Ascending aorta (tissue), 2 donors: Measurements from ENCODE around the gene MCM9. TPM values are rescaled to one million over a fixed set of nuclear protein-coding genes. Genes with fewer than 3 reads are reported as not detected.

Experiments used
- DNase-seq, 2 donors: peaks; one replicate each; pipeline ENCODE4 v3.0.0-alpha.2; 2019; ENCODE audit warnings: low spot score in 2 of 2
- H3K27ac ChIP-seq, 2 donors: fragments of 200-600 bp; sonication (generic); one replicate each; pipeline ENCODE4 v1.5.1; 2016 to 2017; ENCODE audit warnings: mild to moderate bottlenecking in 1 of 2
- H3K27me3 ChIP-seq: fragments of 200-600 bp; sonication (generic); one replicate; pipeline ENCODE4 v1.5.1; 2017
- H3K36me3 ChIP-seq, 2 donors: fragments of 200-600 bp; sonication (generic); one replicate each; pipeline ENCODE4 v1.5.1; 2016
- H3K4me1 ChIP-seq, 2 donors: fragments of 200-600 bp; sonication (generic); one replicate each; pipeline ENCODE4 v1.5.1; 2016 to 2017; ENCODE audit warnings: mild to moderate bottlenecking in 1 of 2
- H3K4me3 ChIP-seq, 2 donors: fragments of 200-600 bp; sonication (generic); one replicate each; pipeline ENCODE4 v1.5.1; 2016 to 2017; ENCODE audit warnings: mild to moderate bottlenecking in 1 of 2
- H3K9me3 ChIP-seq, 2 donors: fragments of 200-600 bp; sonication (generic); one replicate each; pipeline ENCODE4 v1.5.1; 2016
- intact Hi-C: fragments of 100-400 bp; cut with DNase I; formaldehyde crosslinking; loops from one replicate; pipeline ENCODE4 v1.15.1; 2023
- total RNA-seq: library from RNA; depleted of rRNA; stranded (reverse); fragments of >200 nt; gene quantifications from one replicate; pipeline ENCODE4 v1.1.0, GENCODE V29; 2016
- TF ChIP-seq, protein P1 (sequence below), 3 experiments: fragments of 200-600 bp in 2 of 3; fragments of 450-650 bp in 1 of 3; sonication (generic) in 2 of 3; IDR thresholded peaks; one replicate each; pipeline ENCODE4 v1.5.1; 2016 to 2019; ENCODE audit warnings: antibody characterized with exemption in 3 of 3, mild to moderate bottlenecking in 1 of 3, moderate library complexity in 1 of 3

Gene MCM9
- total RNA-seq, 1 donor from 2014 or later, result 5.5 TPM

DNA sequence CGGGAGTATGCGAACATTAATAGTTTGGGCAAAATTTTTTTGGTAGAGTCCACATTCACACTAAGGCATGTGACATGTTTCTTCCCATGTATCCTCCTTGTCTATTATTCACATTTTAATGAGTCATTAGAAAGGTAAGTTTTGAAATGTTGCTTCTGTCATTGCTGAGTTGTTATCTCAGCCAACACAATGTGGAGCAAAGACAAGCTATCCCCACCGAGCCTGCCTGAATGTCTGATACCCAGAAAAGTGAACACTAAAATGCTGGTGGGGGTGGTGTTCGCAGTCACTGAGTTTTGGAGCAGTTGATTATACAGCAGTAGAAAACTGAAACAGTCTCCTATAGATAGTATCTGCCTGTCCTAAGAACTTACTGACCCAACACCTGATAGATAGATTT, 109.3 kb downstream of the MCM9 start:
- Histone ChIP-seq H3K4me3 (no peak overlapping the region), H3K4me1 (no peaks in the 10 kb centered on the region), H3K9me3 (no peaks in the 10 kb centered on the region), H3K36me3 (peaks cover 41 to 60% of the 10 kb centered on the region in 2 donors), H3K27ac (no peak overlapping the region), H3K27me3 (no peaks in the 10 kb centered on the region)
- TF ChIP-seq, protein P1, sequence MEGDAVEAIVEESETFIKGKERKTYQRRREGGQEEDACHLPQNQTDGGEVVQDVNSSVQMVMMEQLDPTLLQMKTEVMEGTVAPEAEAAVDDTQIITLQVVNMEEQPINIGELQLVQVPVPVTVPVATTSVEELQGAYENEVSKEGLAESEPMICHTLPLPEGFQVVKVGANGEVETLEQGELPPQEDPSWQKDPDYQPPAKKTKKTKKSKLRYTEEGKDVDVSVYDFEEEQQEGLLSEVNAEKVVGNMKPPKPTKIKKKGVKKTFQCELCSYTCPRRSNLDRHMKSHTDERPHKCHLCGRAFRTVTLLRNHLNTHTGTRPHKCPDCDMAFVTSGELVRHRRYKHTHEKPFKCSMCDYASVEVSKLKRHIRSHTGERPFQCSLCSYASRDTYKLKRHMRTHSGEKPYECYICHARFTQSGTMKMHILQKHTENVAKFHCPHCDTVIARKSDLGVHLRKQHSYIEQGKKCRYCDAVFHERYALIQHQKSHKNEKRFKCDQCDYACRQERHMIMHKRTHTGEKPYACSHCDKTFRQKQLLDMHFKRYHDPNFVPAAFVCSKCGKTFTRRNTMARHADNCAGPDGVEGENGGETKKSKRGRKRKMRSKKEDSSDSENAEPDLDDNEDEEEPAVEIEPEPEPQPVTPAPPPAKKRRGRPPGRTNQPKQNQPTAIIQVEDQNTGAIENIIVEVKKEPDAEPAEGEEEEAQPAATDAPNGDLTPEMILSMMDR (IDR thresholded peaks at IDR 0.05), result no peak
- DNase-seq, result no peak
- intact Hi-C loops, result no loop called here

- TF ChIP-seq, protein P1 (IDR thresholded peaks at IDR 0.05), result no peak
- H3K4me3 ChIP-seq, result no peak overlapping the region
- no peaks in the 10 kb centered on the region for H3K27me3 ChIP-seq
- H3K27ac ChIP-seq, result no peak overlapping the region
- H3K36me3 ChIP-seq, result peaks cover 0 to 26% of the 10 kb centered on the region in 2 donors
- intact Hi-C loops, result no loop called here
- peaks cover 0 to 5% of the 10 kb centered on the region in 2 donors for H3K9me3 ChIP-seq
- no peaks in the 10 kb centered on the region for H3K4me1 ChIP-seq
- no peak for DNase-seq
Measured at GRCh38 chr6:118815495-118815894, 119.5 kb downstream of the MCM9 start.

- H3K4me1 ChIP-seq, result no peaks in the 10 kb centered on the region
- H3K9me3 ChIP-seq, result no peaks in the 10 kb centered on the region
- TF ChIP-seq, protein P1 (IDR thresholded peaks at IDR 0.05), result no peak
- H3K36me3 ChIP-seq, result peaks cover 0 to 26% of the 10 kb centered on the region in 2 donors
- no peak overlapping the region for H3K4me3 ChIP-seq
- intact Hi-C loops, result no loop called here
- no peaks in the 10 kb centered on the region for H3K27me3 ChIP-seq
- DNase-seq, result no peak
- H3K27ac ChIP-seq, result no peak overlapping the region
Measured at GRCh38 chr6:118813775-118814174, 121.2 kb downstream of the MCM9 start.

DNA sequence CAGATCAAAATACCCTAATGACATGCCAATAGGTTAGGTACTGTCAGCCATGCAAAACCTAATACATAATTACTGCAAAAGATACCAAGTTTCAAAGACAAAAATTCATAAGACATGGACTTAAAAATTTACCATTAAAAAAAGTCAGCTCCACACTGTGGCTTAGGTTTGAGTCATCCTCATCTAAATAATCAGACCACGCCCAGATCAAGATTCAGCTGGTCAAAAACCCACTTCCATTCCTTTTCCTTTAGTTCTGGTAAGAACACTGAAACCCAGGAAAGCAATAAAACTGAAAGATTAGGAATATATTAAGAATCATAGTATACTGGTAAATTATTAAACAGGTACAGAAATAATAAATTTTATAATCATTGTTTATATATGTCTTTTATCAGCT, 122.0 kb downstream of the MCM9 start:
- Histone ChIP-seq H3K27me3 (no peaks in the 10 kb centered on the region), H3K9me3 (no peaks in the 10 kb centered on the region), H3K4me1 (no peaks in the 10 kb centered on the region), H3K27ac (no peak overlapping the region), H3K4me3 (no peak overlapping the region), H3K36me3 (peaks cover 0 to 26% of the 10 kb centered on the region in 2 donors)
- intact Hi-C loops, result no loop called here
- no peak for DNase-seq
- TF ChIP-seq, protein P1 (IDR thresholded peaks at IDR 0.05), result no peak

GRCh38 chr6:118810420-118811027, 124.4 kb downstream of the MCM9 start:
- TF ChIP-seq, protein P1 (IDR thresholded peaks at IDR 0.05), result no peak
- intact Hi-C loops, result no loop called here

More at GRCh38 chr6:118810420-118811027, 124.4 kb downstream of the MCM9 start:
- Histone ChIP-seq H3K36me3 (peaks cover 0 to 14% of the 10 kb centered on the region in 2 donors), H3K9me3 (no peaks in the 10 kb centered on the region), H3K4me1 (no peaks in the 10 kb centered on the region), H3K27me3 (no peaks in the 10 kb centered on the region), H3K27ac (no peak overlapping the region), H3K4me3 (no peak overlapping the region)
- DNase-seq, result no peak
